ENCODE measurements around the gene KCNG4. TPM values are rescaled to one million over a fixed set of nuclear protein-coding genes. Genes with fewer than 3 reads are reported as not detected.

KCNG4 gene
- total RNA-seq, 1 experiment from 2014 or later: not detected

DNA sequence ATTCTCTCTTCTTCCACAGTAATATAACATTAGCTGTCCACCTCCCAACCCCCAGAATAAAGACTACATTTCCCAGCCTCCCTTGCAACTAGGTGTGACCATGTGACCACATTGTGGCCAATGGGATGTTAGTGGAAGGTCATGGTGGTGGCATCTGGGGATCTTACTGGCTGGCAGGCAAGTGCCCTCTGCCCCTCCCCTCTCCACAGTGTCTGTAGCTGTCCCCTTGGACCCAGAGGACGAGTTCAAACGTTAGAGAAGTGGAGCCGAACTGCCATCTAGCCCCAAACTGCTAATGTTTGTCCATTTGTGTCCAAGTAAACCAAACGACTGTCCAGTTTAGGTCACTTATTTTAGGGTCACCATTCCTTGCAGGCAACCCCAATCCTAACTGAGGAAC is 26.6 kb upstream of the KCNG4 start:
- DNase-seq (ENCODE audit: low read depth): peak; percentile 71

DNA sequence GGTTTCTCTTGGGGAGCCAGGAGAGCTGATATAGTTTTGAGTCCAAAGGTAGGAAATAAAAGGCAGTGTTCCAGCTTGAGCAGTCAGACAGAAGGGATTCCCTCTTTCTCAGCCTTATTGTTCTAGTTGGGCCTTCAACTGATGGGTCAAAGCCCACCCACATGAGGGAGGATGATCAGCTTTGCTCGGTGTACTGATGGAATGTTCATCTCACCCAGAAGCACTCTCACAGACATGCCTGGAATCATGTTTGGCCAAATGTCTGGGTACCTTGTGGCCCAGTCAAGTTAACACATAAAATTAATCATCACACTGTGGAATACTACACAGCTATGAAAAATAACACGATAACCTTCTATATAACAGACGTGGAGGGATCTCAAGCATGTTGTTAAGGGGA is 23.1 kb upstream of the KCNG4 start:
- DNase-seq (ENCODE audit: low read depth): no peak

DNA sequence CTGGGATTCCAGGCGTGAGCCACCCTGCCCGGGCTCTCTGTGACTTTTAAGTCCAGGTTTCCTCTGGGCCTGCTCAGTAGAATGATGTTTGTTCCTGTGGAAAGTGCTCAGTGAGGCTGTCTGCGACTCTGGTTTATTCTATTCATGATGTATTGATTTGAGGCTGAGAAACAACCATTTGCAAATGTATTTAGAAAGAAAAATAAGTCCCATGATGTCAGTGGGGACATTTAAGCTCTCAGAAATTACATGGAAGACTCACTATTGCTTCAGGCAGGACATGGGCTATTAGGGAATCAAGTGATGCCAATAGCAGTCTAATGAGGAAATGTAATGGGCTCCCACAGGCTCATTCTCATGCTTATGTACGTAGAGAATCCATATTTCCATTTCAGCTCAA is 22.2 kb upstream of the KCNG4 start:
- no peak for DNase-seq (ENCODE audit: low read depth)

DNA sequence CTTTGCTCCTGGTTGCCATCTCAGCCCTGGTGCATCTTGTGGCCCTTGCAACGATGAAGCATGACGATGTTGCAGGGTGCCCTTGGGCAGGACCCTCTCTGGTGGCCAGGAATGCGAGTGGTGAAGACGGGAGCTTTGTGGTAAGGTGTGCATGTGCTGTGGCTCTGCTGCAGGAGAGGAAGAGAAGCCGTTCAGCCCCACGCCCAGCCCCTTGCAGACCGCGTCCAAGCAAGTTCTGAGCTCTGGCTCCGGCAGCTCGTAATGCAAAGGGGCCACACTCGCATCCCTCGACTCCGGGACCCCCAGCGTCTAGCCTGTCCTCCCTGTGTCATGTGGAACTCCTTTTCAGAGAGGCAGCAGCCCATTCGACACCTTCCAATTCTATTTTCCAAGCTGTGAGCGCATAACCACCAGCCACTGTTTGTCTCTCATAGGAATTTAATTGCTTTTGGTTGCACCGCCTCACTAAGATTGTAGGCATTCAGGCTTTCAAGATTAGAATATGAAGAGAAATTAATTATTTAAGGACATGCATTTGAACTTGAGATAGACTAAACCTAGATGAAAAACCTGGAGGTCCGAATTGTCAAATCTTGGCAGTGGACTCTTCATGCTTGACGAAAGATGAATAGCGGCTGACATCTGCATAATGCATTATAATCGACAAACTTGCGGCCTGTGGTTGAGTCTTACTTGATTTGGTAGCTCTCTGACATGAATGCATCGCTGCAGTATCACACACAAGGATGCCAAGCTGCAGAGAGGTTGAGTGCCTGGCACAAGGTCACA is 21.1 kb upstream of the KCNG4 start:
- DNase-seq (ENCODE audit: low read depth): no peak

DNA sequence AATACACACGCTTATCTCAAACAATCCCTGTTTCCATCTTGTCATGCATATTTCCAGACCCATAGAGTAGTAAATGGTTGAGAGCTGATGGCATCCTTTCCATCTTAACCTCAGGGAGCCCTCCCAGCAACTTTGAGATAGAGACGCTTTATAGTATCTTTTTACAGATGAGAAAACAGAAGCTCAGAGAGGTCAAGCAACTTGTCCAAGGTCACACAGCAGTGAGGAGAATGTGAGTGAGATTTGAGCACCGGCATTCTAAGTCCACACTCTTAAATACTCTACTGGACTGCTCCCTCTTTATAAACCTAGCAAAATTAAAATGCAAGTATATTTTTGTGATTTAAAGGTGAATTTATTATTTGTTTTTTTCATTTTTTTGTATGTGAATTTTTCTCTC is 19.9 kb upstream of the KCNG4 start:
- DNase-seq (ENCODE audit: low read depth): no peak

DNA sequence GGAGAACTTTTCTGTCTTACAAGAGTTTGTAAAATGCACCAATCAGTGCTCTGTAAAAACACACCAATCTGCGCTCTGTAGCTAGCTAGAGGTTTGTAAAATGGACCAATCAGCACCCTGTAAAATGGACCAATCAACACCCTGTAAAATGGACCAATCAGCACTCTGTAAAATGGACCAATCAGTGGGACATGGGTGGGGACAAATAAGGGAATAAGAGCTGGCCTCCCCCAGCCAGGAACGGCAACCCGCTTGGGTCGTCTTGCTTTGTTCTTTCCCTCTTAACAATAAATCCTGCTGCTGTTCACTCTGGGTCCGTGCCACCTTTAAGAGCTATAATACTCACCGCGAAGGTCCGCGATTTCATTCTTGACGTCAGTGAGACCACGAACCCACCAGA is 18.5 kb upstream of the KCNG4 start:
- DNase-seq (ENCODE audit: low read depth): no peak

DNA sequence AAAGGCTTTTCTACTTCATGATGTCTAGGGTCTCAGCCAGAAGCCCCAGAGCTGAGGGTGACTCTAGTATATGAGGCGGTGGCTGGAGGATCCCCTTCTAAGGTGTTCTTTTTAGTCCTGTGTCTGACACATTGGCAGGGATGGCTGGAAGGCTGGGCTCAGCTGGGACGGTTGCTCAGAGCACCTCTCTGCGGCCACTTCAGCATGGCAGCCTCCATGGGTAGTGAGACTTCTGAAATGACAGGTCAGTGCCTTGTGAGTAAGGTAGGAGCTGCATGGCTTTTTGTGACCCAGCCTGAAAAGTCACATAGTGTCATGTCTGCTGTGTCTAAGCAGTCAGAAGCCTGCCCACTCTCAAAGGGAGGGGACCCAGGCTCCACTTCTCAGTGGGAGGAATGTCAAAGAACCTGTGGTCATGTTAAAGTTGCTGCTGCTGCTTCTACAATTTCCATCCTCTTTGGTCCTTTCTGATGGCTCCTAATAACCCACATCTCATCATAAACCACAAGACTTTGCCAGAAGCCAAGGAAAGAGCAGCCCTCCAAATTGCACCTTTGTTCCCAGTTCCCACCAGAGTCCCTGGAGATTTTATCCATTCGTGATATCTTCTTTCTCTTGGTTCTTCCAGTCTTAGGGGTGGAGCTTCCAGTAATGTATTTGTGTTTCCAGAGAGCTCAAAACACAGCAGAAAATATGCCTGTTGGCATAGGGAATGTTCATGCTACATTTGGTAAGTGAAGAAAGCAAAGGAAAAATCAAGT is 15.4 kb upstream of the KCNG4 start:
- no peak for DNase-seq (ENCODE audit: low read depth)

DNA sequence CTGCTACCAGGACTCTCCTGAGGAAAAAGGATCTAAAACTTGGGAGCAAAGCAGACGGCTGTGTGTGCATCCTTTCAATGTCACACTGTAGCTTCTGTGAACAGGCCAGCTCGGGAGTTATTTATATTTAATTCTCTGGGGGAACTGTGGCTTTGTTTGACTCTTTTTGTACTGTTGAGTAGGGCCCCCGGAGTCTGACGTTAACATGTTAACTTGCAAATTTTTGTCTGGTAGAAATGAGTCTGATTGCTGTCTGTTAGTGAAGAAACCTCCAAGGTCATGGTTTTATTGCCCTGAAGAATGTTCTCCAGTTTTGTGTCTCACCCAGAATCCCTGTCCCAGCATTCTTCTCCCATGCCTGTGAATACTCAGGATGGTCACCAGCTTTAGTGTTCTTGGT is 14.2 kb upstream of the KCNG4 start:
- no peak for DNase-seq (ENCODE audit: low read depth)

DNA sequence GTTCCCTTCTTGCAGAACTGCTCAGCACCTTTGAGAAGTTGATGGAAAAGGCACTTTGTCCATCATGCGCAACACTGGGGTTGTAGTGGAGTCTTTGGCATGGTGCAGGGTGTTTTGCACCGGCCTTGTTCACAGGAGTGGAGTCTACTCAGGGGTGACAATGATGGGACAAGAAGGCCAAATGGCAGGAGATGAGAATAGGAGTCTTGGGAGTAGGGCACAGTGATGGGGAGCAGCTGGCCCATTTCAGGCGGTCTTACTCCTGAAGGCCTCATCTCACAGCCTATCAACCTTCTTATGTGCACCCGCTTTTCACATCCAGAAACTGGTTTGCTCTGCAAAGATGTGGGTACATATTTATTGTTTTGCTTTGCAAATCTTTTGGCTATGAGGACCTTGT is 13.4 kb upstream of the KCNG4 start:
- DNase-seq (ENCODE audit: low read depth): no peak

DNA sequence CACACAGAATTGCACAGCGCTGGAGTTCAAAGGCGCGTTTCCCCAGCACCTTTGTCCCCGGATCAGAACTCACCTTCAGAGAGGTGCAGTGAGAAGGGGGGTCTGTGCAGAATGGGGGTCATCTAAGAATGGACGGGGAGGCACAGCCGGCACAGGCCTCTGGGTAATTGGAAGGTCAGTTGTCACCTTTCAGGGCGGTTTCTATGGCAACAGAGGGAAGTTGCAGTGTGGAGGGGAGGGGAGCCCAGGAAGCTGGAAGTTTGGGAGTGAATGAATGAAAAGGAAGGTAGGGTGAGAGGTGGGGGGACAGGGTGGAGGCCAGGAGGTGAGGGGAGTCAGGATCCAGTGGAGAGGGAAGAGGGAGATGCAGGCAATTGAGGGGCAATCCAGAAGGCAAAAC is 12.4 kb upstream of the KCNG4 start:
- no peak for DNase-seq (ENCODE audit: low read depth)

DNA sequence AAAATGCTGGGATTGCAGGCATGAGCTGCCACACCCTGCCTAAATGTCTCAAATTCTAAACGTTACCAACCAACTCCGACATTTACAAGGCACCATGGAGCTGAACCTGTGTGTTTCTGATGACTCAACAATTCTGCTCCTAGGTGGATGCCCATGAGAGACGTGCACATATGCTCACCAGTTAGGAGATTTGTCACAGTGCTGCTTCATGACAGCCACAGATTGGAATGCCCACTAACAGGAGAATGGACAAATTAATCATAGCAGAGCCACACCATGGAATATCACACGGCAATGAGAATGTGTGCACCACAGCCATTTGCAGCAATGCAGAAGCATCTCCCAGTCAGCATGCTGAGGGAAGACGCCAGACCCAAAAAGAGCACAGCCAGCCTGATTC is 8.0 kb upstream of the KCNG4 start:
- DNase-seq (ENCODE audit: low read depth): peak; percentile 36

DNA sequence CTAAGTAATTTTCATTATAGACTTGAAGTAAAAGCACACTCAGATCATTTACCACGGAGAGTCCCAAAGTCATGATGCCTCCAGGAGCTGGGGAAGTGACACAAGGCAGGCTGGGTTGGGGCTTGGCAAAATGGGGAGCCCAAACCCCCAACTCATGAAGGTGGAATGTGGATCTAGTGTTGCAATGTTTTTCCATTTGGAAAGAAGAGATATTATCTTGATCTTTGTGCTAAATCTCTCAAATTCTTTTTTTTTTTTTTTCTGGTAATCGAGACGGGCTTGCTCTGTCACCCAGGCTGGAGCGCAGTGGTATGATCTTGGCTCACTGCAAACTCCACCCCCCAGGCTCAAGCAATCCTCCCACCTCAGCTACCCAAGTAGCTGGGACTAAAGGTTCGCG is 7.5 kb upstream of the KCNG4 start:
- no peak for DNase-seq (ENCODE audit: low read depth)

DNA sequence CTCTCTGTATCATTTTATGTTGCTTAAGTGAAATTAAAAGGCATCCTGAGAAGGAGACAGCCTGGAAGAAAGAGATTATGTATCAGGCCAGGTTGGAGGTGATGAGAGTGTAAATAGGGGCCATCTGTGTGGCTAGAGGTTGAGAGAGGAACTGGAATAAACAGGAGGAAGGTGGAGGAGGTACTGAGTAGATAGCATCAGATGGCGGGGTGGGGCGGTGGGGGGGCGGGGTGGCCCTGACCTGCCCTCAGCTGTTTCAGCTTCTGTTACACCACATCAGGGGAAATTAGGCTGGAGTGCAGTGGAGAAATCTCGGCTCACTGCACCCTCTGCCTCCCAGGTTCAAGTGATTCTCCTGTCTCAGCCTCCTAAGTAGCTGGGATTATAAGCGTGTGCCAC is 6.9 kb upstream of the KCNG4 start:
- DNase-seq (ENCODE audit: low read depth): no peak

DNA sequence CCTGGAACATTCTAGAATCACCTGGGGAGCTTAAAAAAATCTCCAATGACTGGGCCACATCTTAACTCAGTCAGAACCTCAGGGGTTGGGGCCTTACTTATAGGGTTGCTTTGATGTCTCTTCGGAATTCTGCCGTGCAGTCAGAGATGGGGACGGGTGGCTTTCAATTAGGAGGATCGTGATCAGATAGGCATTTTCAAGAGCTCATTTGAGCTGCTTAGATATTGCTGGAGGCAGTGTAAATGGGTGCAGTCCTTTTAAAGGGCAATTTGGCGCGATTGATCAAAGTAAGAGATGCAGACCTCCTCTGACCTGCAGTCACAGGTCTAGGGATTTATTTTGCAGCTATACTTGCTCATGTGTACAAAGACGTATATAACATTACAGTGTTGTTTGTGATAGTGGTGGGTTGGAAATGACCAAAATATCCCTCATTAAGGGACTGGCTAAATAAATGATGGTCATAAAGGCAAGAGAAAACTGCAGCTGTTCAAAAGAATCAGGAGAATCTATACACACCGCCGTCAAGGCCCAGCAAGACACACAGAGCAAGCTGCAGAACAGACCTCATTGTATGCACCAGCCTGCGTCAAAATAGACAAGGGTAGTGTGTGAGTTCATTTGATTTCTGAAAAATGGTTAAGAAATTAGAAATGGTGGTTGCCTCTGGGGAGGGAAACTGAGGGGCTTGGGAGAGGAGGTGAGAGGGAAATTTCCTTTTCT is 6.3 kb upstream of the KCNG4 start:
- DNase-seq (ENCODE audit: low read depth): no peak

DNA sequence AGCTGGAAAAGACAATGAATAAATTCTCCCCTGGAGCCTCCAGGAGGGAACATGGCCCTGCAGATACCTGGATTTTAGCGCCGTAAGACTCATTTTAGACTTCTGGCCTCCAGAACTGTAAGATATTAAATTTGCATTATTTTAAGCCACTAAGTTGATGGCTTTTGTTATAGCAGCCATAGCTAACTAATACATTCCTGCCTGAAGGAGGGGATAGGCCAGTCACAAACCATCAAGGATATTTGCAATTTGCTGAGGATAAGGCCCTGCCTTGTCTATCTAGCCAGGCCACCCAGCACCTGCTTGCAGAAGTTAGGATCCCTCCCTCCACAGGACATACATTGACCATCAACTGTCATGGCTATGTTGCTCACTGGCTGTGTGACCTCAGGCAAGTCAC is 4.9 kb upstream of the KCNG4 start:
- DNase-seq (ENCODE audit: low read depth): no peak

DNA sequence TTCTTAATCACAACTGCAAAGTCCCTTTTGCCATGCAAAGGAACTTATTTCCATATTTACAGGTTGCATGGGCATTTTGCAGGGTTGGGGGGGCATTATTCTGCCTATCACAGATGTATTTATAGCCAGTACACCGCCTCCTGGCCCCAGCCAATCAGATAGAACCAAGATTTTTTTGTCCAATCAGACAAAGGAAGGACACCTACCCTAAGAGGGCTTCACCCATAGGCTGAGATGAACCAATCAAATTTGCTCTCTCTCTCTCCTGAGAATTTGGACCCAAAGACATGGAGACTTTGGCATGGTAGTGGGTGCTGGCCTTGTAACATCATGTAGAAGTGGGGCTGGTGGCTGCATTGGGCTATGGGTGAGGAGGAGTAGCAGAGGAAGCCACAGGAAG is 3.9 kb upstream of the KCNG4 start:
- no peak for DNase-seq (ENCODE audit: low read depth)

DNA sequence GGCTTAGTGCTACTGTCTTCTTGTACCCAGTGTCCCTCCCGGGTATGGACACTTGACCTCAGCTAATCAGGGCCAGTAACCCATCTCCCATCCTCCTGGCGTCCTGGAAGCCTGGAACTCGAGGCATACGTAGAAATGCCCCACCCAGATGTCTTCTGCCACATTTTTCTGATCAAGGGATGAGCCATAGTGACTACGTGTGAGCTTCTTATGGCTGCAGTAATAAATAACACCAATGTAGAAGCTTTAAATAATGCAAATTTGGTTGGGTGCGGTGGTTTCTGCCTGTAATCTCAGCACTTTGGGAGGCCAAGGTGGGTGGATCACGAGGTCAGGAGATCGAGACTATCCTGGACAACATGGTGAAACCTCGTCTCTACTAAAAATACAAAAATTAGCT is 3.0 kb upstream of the KCNG4 start:
- DNase-seq (ENCODE audit: low read depth): no peak

DNA sequence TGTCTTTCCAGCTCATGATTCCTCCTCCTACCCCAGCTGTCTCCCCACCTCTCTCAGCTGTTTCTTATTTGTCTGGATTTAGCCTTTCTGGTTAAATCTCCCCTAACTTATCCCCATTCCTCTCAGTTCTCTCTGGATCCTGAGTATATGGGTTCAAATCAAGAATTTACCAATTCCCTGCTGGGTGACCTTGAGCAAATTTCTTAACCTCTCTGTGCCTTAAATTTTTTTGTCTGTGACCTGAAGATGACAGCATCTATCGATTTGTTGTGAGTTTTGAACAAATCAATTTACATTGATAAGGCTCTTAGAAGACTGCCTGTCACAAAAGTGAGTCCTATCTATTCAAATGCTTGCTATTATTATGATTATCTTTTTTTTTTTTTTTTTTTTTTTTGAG is 2.0 kb upstream of the KCNG4 start:
- DNase-seq (ENCODE audit: low read depth): no peak

DNA sequence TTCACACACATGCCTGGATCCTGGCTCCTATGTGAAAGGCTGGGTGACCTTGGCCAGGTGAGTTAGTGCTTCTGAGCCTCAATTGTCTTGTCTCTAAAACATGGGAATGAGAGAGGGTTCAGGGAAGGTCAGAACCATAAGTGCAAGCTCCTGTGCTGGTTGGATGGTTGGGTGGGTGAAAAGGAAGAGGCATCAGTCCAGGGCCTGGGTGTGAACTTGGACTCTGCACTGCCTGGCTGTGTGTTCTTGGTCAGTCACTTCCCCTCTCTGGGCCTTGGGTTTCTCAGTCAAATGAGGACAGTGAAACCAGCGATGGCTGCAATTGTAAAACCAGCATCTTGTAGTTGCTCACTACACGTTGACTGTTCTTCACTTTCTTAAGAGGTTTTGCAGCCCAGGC is 643 bp upstream of the KCNG4 start:
- DNase-seq (ENCODE audit: low read depth): no peak

DNA sequence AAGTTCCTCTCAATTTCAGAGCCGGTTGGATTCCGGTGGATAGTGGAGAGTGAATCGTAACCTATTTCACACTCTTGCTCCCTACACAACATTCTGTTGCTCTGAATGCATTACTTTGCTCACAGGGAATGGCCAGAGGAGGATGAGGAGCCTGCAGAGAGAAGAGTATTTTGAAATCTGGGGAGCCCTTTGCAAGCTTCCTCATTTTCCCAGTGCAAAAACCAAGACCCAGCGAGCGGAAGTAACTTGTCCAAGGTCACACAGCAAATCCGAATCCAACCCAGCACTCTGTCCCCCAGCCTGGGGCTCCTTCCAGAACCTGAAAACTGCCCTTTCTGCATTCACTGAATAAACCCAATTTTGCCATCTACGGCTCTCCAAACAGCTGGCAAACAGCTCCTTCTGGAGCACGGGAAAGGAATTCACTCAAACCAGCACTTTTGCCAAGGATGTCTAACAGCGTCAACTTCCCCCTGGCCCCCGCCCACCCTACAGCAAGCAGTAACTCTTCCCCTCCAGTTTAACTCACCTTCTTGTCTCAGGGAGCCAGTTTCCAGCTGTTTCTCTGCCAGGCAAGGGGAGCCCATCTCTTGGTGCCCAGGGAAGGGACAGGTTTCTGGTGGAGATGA is 557 bp downstream of the KCNG4 start:
- DNase-seq (ENCODE audit: low read depth): no peak

DNA sequence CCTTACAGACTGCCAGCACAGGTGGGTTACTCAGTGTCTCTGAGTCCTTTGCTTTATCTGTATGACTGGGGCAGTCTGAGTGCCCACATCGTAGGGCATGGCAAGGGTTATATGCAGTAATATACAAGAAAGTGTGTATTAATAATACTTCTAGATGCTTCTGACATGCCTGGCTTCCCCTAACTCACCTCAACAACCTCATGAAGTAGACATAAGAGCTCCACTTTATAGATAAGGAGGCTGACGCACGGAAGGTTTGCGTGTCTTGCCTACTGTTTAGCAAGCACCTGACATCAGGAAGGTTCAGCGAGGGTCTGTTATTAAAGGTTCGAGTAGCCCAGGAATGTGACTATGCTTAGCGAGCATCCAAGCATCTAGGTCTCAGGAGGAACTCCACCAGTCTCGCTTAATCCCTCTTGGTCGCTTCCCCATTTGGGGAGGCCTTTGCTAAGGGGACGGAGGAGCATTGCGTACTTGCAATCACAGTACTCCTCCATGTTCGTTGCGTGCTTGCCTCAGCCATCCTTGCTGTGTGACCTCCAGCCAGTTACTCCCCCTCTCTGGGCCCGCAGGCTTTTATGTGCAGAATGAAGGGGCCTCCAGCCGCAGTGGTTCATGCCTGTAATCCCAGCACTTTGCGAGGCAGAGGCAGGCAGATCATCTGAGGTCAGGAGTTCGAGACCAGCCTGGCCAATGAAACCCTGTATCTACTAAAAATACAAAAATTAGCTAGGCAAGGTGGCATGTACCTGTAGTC is 1.6 kb downstream of the KCNG4 start:
- no peak for DNase-seq (ENCODE audit: low read depth)

Data from HT1080 (cell line).